Spleen (tissue), 7 donors: ENCODE measurements around the gene EPHA4.

Source experiments
- POLR2A ChIP-seq, 3 donors: fragments of 450-650 bp; IDR thresholded peaks; one replicate each; pipeline ENCODE4 v1.5.1; 2017; ENCODE audit warnings: antibody characterized with exemption in 3 of 3, mild to moderate bottlenecking in 1 of 3
- TF ChIP-seq, protein P1 (sequence below), 11 experiments: fragments of 200-600 bp in 7 of 11; fragments of 450-650 bp in 4 of 11; sonication (generic) in 4 of 11; IDR thresholded peaks in 8 of 11; conservative IDR thresholded peaks in 3 of 11; 1 replicate in 7 of 11; 2 replicates in 4 of 11; pipeline versions ENCODE4 v1.4.0 to v1.8.0; 2016 to 2021; ENCODE audit warnings: antibody characterized with exemption in 11 of 11, inconsistent platforms in 4 of 11, mild to moderate bottlenecking in 1 of 11
- donor health status: DM: no; HTN: no; CAD: no; lungs with moderate emphysema.
- donor health status: DM: no; HTN: no; CAD: no.
- donor health status: DM: no; HTN: no; CAD: no.

DNA sequence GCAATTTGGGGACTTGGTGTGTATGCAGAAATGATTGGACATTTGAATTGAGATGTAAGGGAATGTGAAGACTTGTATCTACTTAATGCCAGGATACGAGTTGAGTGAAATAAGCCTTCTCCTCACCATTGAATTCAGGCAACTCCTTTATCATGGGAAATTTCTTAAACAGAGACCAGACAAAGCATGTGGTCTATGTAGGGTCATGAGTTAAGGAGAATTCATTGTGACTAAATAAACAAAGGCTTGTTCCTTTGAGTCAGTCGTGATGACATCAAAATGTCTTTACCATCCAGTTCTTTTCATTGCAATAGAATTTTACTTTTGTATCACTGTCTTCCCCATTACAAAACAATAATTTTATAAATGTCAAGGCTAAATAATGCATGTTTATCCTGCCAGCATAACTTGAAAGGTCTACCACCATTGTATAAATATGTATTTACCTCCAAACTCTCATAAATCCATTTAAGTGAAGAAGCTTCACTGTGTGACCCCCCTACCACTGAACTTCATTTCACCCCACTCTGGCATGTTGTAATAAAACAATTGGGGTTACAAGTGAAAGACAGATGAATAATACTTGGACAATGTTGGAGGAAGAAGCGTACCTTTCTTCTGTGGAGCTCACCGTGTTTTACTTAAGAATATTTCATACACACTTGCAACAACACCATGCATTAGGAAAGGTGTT is 149.4 kb downstream of the EPHA4 start:
- TF ChIP-seq POLR2A (IDR thresholded peaks at IDR 0.05) = no peak
- TF ChIP-seq, protein P1, sequence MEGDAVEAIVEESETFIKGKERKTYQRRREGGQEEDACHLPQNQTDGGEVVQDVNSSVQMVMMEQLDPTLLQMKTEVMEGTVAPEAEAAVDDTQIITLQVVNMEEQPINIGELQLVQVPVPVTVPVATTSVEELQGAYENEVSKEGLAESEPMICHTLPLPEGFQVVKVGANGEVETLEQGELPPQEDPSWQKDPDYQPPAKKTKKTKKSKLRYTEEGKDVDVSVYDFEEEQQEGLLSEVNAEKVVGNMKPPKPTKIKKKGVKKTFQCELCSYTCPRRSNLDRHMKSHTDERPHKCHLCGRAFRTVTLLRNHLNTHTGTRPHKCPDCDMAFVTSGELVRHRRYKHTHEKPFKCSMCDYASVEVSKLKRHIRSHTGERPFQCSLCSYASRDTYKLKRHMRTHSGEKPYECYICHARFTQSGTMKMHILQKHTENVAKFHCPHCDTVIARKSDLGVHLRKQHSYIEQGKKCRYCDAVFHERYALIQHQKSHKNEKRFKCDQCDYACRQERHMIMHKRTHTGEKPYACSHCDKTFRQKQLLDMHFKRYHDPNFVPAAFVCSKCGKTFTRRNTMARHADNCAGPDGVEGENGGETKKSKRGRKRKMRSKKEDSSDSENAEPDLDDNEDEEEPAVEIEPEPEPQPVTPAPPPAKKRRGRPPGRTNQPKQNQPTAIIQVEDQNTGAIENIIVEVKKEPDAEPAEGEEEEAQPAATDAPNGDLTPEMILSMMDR (IDR thresholded peaks at IDR 0.05 in 8 of 11, conservative IDR thresholded peaks at IDR 0.05 in 3 of 11) = no peak
